Glutamatergic neuron (in vitro differentiated cells): ENCODE results near the gene ARHGAP12. TPM values are rescaled to one million over a fixed set of nuclear protein-coding genes. Genes with fewer than 3 reads are reported as not detected.
"Not testable (repeated sequence)": the region's sequence is repeated elsewhere in the genome, so short reads cannot be mapped to it uniquely, and the experiment has no call there.

Experiments used
- DNase-seq: peaks from one replicate; pipeline ENCODE4 v3.0.0; 2022
- H3K27ac Mint-ChIP-seq: one replicate; pipeline ENCODE4 v1.8.0; 2020; ENCODE audit warnings: mild to moderate bottlenecking, mixed read lengths, inconsistent platforms; ENCODE audit not compliant: unreplicated experiment
- H3K27me3 Mint-ChIP-seq: one replicate; pipeline ENCODE4 v1.8.0; 2020; ENCODE audit warnings: mild to moderate bottlenecking, moderate library complexity, mixed read lengths, inconsistent platforms; ENCODE audit not compliant: unreplicated experiment
- H3K36me3 Mint-ChIP-seq: one replicate; pipeline ENCODE4 v1.8.0; 2020; ENCODE audit warnings: mild to moderate bottlenecking, mixed read lengths, inconsistent platforms; ENCODE audit not compliant: unreplicated experiment
- H3K4me1 Mint-ChIP-seq: one replicate; pipeline ENCODE4 v1.8.0; 2020; ENCODE audit warnings: mild to moderate bottlenecking, low read depth, mixed read lengths, inconsistent platforms; ENCODE audit not compliant: unreplicated experiment
- H3K4me3 Mint-ChIP-seq: one replicate; pipeline ENCODE4 v1.8.0; 2020; ENCODE audit warnings: mild to moderate bottlenecking, mixed read lengths, inconsistent platforms; ENCODE audit not compliant: unreplicated experiment
- H3K9me3 Mint-ChIP-seq: one replicate; pipeline ENCODE4 v1.8.0; 2020; ENCODE audit warnings: mild to moderate bottlenecking, moderate library complexity, mixed read lengths, inconsistent platforms; ENCODE audit not compliant: unreplicated experiment
- total RNA-seq: library from RNA; stranded (reverse); fragmentation: NEBNext Ultra II Directional; extraction: Animal tissue kit (Norgen Biotek cat#: 25700); gene quantifications from one replicate; pipeline ENCODE4 v1.2.1, GENCODE V29; 2021; ENCODE audit not compliant: unreplicated experiment
- TF ChIP-seq, protein P1 (sequence below): fragments of 200-600 bp; sonication (generic); IDR thresholded peaks from one replicate; pipeline ENCODE4 v1.5.0; 2021; ENCODE audit not compliant: partially characterized antibody, unreplicated experiment

ARHGAP12 gene
- total RNA-seq, 1 donor from 2014 or later = 41.9 TPM

DNA sequence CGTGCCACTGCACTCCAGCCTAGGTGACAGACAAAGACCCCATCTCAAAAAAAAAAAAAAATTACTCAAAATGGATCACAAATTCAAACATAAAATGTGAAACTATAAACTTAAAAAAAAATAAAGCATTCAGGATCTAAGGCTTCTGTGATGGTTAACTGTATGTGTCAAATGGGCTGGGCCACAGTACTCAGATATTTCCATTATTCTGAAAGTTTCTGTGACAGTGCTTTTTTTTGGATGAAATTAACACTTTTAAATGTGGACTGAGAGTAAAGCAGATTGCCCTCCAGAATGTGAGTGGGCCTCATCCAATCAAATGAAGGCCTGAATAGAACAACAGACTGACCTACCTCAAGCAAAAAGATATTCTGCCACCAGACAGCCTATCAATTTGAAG lies 26.0 kb downstream of the ARHGAP12 start:
- Mint-ChIP-seq H3K9me3 (no peaks in the 10 kb centered on the region), H3K27me3 (no peaks in the 10 kb centered on the region), H3K27ac (no peak overlapping the region), H3K4me1 (peaks cover 11% of the 10 kb centered on the region), H3K4me3 (no peak overlapping the region), H3K36me3 (no peaks in the 10 kb centered on the region)
- no peak for DNase-seq
- TF ChIP-seq, protein P1, sequence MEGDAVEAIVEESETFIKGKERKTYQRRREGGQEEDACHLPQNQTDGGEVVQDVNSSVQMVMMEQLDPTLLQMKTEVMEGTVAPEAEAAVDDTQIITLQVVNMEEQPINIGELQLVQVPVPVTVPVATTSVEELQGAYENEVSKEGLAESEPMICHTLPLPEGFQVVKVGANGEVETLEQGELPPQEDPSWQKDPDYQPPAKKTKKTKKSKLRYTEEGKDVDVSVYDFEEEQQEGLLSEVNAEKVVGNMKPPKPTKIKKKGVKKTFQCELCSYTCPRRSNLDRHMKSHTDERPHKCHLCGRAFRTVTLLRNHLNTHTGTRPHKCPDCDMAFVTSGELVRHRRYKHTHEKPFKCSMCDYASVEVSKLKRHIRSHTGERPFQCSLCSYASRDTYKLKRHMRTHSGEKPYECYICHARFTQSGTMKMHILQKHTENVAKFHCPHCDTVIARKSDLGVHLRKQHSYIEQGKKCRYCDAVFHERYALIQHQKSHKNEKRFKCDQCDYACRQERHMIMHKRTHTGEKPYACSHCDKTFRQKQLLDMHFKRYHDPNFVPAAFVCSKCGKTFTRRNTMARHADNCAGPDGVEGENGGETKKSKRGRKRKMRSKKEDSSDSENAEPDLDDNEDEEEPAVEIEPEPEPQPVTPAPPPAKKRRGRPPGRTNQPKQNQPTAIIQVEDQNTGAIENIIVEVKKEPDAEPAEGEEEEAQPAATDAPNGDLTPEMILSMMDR = no peak

GRCh38 chr10:31897506-31897905 lies 31.1 kb downstream of the ARHGAP12 start:
- Mint-ChIP-seq H3K27me3 (no peaks in the 10 kb centered on the region), H3K4me3 (no peak overlapping the region), H3K27ac (peak overlapping the region; percentile 20), H3K4me1 (peaks cover 4% of the 10 kb centered on the region), H3K9me3 (peaks cover 4% of the 10 kb centered on the region), H3K36me3 (peaks cover 8% of the 10 kb centered on the region)
- DNase-seq = no peak
- TF ChIP-seq, protein P1 = no peak

- no peak overlapping the region for H3K27ac Mint-ChIP-seq
- peaks cover 4% of the 10 kb centered on the region for H3K4me1 Mint-ChIP-seq
- H3K36me3 Mint-ChIP-seq = peaks cover 8% of the 10 kb centered on the region
- H3K27me3 Mint-ChIP-seq = no peaks in the 10 kb centered on the region
- peaks cover 4% of the 10 kb centered on the region for H3K9me3 Mint-ChIP-seq
- TF ChIP-seq, protein P1 = no peak
- no peak overlapping the region for H3K4me3 Mint-ChIP-seq
- DNase-seq = no peak
These were observed 31.7 kb downstream of the ARHGAP12 start for GRCh38 chr10:31896968-31897384.

- DNase-seq = not testable (repeated sequence)
These were observed 32.9 kb downstream of the ARHGAP12 start for GRCh38 chr10:31895722-31896121.

DNA sequence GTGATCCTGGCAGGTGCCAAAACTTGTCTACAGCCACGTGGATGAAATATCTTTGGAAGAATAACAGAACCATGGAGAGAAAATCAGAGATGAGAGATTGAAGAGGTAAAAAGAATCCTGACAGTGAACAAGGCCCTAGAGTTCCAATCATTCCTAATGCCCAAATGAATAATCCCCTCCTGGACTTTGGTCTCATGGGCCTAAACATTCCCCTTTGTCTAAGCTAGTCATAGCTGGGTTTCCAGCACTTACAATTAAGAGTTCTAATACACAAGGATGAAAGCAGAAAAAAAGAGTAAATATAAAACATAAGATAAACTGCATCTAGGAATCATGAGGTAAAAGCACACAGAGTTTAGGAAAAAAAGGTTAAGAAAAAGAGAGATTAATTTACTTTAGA lies 40.2 kb downstream of the ARHGAP12 start:
- H3K27ac Mint-ChIP-seq = no peak overlapping the region
- H3K27me3 Mint-ChIP-seq = no peaks in the 10 kb centered on the region
- H3K9me3 Mint-ChIP-seq = peaks cover 4% of the 10 kb centered on the region
- no peak for DNase-seq
- peaks cover 6% of the 10 kb centered on the region for H3K36me3 Mint-ChIP-seq
- H3K4me1 Mint-ChIP-seq = peaks cover 7% of the 10 kb centered on the region
- H3K4me3 Mint-ChIP-seq = no peak overlapping the region
- TF ChIP-seq, protein P1 = no peak

More at GRCh38 chr10:31895722-31896121, 32.9 kb downstream of the ARHGAP12 start:
- H3K27ac Mint-ChIP-seq, H3K4me3 Mint-ChIP-seq, H3K36me3 Mint-ChIP-seq, H3K9me3 Mint-ChIP-seq, H3K27me3 Mint-ChIP-seq, H3K4me1 Mint-ChIP-seq: not testable (repeated sequence)

DNA sequence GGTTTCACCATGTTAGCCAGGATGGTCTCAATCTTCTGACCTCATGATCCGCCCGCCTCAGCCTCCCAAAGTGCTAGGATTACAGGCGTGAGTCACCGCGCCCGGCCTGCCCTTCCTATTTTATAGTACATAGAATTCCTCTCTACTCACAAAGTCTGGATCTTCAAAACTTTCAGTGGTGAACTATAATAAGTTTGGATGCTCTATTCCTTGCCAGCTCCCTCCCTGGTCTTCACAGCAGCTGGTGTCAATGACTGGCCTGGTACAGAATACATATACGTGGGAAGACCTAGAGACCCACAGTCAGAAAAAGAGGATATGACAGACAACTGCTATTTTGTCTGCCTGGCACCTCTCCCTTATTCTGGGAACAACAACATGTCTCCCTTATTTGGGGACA lies 40.8 kb downstream of the ARHGAP12 start:
- TF ChIP-seq, protein P1 = no peak
- Mint-ChIP-seq H3K4me1 (peaks cover 7% of the 10 kb centered on the region), H3K27me3 (no peaks in the 10 kb centered on the region), H3K36me3 (peaks cover under 1% of the 10 kb centered on the region), H3K4me3 (no peak overlapping the region), H3K9me3 (no peaks in the 10 kb centered on the region), H3K27ac (no peak overlapping the region)
- DNase-seq = no peak
